Measurements from ENCODE around the gene NOP14. TPM values are rescaled to one million over a fixed set of nuclear protein-coding genes. Genes with fewer than 3 reads are reported as not detected.

Gene NOP14
- total RNA-seq, 1 donor from 2014 or later = 28.5 TPM

DNA sequence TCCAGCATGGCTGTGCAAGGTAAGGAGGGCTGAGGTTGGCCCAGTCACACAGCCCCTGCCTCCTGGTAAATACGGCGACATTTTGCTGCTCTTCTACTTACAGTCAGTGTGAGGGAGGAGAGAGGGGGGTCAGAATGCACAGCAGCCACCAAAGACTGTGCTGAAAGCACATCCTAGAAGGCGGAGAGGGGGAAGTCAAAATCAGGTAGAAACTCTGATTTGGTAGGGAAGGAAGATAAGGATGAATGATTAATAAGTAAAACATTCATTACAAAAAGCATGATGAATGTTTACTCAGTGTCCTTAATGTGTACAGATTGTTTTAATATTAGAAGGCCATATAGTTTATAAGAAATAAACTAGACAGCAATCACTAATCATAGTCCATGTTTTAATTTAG lies 62.0 kb downstream of the NOP14 start:
- DNase-seq (ENCODE audit: low spot score in 2 of 2, unreplicated experiment in 2 of 2) = no peak
- Mint-ChIP-seq H3K4me1 (no peaks in the 10 kb centered on the region), H3K4me3 (no peak overlapping the region), H3K9me3 (no peaks in the 10 kb centered on the region), H3K27ac (no peak overlapping the region), H3K27me3 (ENCODE audit: low read depth) (no peaks in the 10 kb centered on the region), H3K36me3 (peaks cover 47% of the 10 kb centered on the region)
- TF ChIP-seq, protein P1, sequence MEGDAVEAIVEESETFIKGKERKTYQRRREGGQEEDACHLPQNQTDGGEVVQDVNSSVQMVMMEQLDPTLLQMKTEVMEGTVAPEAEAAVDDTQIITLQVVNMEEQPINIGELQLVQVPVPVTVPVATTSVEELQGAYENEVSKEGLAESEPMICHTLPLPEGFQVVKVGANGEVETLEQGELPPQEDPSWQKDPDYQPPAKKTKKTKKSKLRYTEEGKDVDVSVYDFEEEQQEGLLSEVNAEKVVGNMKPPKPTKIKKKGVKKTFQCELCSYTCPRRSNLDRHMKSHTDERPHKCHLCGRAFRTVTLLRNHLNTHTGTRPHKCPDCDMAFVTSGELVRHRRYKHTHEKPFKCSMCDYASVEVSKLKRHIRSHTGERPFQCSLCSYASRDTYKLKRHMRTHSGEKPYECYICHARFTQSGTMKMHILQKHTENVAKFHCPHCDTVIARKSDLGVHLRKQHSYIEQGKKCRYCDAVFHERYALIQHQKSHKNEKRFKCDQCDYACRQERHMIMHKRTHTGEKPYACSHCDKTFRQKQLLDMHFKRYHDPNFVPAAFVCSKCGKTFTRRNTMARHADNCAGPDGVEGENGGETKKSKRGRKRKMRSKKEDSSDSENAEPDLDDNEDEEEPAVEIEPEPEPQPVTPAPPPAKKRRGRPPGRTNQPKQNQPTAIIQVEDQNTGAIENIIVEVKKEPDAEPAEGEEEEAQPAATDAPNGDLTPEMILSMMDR (IDR thresholded peaks at IDR 0.05; ENCODE audit: unreplicated experiment) = no peak

DNA sequence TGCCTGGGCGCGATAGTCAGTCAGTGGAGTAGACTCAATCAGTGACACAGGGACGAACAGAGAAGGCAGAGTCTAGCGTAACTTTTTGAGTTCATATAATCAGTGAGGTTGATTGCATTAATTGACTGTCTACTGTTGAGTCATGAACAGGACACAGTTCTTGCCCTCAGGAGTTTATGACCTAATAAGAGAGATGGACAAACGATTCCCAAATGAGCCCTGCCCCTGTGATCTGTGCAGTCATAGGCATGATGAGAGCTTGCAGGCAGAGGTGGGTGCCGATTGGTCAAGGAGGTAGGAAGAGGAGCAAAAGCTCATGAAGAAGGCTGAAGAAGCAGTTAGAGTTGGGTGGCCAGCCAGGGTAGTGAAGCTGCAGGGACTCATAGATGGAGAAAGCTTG lies 62.5 kb downstream of the NOP14 start:
- Mint-ChIP-seq H3K27me3 (ENCODE audit: low read depth) (no peaks in the 10 kb centered on the region), H3K4me3 (no peak overlapping the region), H3K36me3 (peaks cover 47% of the 10 kb centered on the region), H3K9me3 (no peaks in the 10 kb centered on the region), H3K27ac (no peak overlapping the region), H3K4me1 (no peaks in the 10 kb centered on the region)
- TF ChIP-seq, protein P1 (IDR thresholded peaks at IDR 0.05; ENCODE audit: unreplicated experiment) = no peak
- DNase-seq (ENCODE audit: low spot score in 2 of 2, unreplicated experiment in 2 of 2) = no peak

DNA sequence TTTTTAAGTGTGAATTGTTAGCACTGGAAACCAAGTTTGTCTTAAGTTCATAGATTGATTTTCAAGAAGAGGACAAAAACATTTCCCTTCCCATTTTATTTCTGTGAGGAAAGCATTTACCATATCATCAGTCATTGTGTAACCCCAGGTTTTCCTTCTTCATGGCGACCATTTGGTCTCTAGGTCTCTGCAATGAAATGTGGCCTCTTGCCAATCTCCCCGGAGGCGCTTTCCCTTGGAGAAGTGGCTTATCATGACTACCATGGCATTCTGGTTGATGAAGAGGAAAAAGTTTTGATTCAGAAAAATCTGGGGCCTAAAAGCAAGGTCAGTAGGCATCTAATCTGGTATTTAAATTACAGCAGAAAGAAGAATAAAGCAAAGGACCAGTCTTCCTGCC lies 65.2 kb downstream of the NOP14 start:
- Mint-ChIP-seq H3K36me3 (peaks cover 45% of the 10 kb centered on the region), H3K9me3 (no peaks in the 10 kb centered on the region), H3K4me3 (no peak overlapping the region), H3K4me1 (no peaks in the 10 kb centered on the region), H3K27me3 (ENCODE audit: low read depth) (no peaks in the 10 kb centered on the region), H3K27ac (no peak overlapping the region)
- TF ChIP-seq, protein P1 (IDR thresholded peaks at IDR 0.05; ENCODE audit: unreplicated experiment) = no peak
- DNase-seq (ENCODE audit: low spot score in 2 of 2, unreplicated experiment in 2 of 2) = no peak

DNA sequence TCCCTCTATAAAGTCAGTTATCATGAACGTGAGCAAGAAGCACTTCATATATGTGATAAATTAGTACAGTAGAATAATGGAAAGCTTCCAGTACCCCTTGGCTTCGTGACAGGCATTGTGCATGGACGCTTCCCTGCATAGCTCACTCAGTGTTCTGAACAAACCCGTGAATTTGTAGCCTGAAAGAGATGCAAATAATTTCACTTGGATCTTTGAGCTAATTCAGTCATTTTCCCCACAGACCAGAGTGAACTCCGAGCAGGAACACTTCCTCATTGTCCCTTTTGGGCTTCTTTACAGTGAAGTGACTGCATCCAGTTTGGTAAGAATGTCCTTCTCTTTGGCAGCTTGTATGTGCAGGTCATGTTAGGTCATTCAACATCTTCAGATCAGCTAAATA lies 69.4 kb downstream of the NOP14 start:
- Mint-ChIP-seq H3K4me1 (no peaks in the 10 kb centered on the region), H3K27me3 (ENCODE audit: low read depth) (no peaks in the 10 kb centered on the region), H3K36me3 (peaks cover 33% of the 10 kb centered on the region), H3K9me3 (no peaks in the 10 kb centered on the region), H3K27ac (peak overlapping the region; percentile 25), H3K4me3 (no peak overlapping the region)
- TF ChIP-seq, protein P1 (IDR thresholded peaks at IDR 0.05; ENCODE audit: unreplicated experiment) = no peak
- DNase-seq (ENCODE audit: low spot score in 2 of 2, unreplicated experiment in 2 of 2) = no peak

DNA sequence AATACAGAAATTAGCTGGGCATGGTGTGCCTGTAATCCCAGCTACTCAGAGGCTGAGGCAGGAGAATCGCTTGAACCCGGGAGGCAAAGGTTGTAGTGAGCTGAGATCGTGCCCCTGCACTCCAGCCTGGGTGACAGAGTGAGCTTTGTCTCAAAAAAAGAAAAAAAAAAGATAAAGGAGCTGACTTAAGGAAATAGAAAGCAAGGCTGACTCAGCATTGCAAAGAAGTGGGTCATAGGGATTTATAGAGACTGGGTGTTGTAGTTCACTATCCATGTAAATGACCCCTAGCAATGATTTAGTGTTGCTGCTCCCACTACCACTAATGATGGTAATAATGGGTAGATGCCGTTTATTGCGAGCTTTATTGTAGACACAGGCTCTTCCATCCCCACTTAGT lies 71.9 kb downstream of the NOP14 start:
- no peak overlapping the region for H3K4me3 Mint-ChIP-seq
- H3K27ac Mint-ChIP-seq = no peak overlapping the region
- no peaks in the 10 kb centered on the region for H3K27me3 Mint-ChIP-seq (ENCODE audit: low read depth)
- peaks cover 36% of the 10 kb centered on the region for H3K36me3 Mint-ChIP-seq
- peaks cover under 1% of the 10 kb centered on the region for H3K4me1 Mint-ChIP-seq
- H3K9me3 Mint-ChIP-seq = no peaks in the 10 kb centered on the region
- TF ChIP-seq, protein P1 (IDR thresholded peaks at IDR 0.05; ENCODE audit: unreplicated experiment) = no peak
- no peak for DNase-seq (ENCODE audit: low spot score in 2 of 2, unreplicated experiment in 2 of 2)

DNA sequence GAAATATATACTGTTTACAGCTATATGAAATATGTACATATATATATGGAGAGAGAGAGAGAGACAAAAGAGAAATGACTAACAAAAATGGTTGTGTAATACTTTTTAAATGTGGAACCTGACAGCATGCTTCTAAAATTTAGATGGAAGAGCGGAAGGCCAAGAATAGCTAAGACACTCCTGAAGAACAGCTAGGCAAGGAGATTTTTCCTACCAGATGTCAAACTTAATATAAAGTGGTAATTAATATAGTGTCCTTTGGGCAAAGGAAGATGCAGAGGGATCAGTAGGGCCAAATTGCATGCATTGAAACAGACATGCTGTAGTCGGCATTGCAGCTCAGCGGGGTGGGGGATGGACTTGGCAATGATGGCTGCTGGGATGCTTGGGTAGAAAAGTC lies 74.3 kb downstream of the NOP14 start:
- no peak overlapping the region for H3K27ac Mint-ChIP-seq

More for the DNA sequence above, 74.3 kb downstream of the NOP14 start:
- DNase-seq (ENCODE audit: low spot score in 2 of 2, unreplicated experiment in 2 of 2) = no peak
- TF ChIP-seq, protein P1 (IDR thresholded peaks at IDR 0.05; ENCODE audit: unreplicated experiment) = no peak
- Mint-ChIP-seq H3K4me1 (peaks cover 1% of the 10 kb centered on the region), H3K9me3 (no peaks in the 10 kb centered on the region), H3K4me3 (no peak overlapping the region), H3K27me3 (ENCODE audit: low read depth) (no peaks in the 10 kb centered on the region), H3K36me3 (peaks cover 40% of the 10 kb centered on the region)

All from mesothelial cell of epicardium (in vitro differentiated cells).